Peyer's patch (tissue), 4 donors: ENCODE data around the gene PDZD2.

Source experiments
- CTCF ChIP-seq, 6 experiments: fragments of 450-650 bp in 4 of 6; fragments of 200-600 bp in 2 of 6; sonication (generic) in 1 of 6; IDR thresholded peaks; one replicate each; pipeline ENCODE4 v1.5.1; 2017 to 2019; ENCODE audit warnings: antibody characterized with exemption in 6 of 6, mild to moderate bottlenecking in 3 of 6, moderate library complexity in 1 of 6
- POLR2A ChIP-seq, 2 donors: fragments of 450-650 bp; IDR thresholded peaks; one replicate each; pipeline ENCODE4 v1.5.1; 2017; ENCODE audit warnings: antibody characterized with exemption in 2 of 2, mild to moderate bottlenecking in 2 of 2, moderate library complexity in 2 of 2

DNA sequence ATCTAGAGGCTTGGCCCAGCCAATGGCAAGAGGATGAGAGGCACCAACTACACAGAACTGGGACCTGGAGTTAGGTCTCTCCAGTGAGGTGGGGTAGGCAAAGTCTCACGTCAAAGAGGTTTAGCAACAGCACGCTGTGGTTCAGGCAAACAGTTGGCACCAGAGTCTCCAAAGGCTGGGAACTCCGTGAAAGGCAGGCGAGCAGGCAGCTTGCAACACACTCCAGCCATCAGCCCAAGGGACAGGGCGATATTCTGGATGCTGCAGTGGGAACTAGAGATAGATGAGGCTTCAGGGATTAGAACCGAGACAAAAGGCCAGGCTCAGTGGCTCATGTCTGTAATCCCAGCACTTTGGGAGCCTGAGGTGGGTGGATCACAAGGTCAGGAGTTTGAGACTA lies 129.1 kb downstream of the PDZD2 start:
- TF ChIP-seq CTCF (IDR thresholded peaks at IDR 0.05) (no peak), POLR2A (IDR thresholded peaks at IDR 0.05) (no peak)
